ENCODE data around the gene EXOC4.

The EXOC4 gene

GRCh38 chr7:133364959-133365690 lies 112.2 kb downstream of the EXOC4 start:
- DNase-seq (ENCODE audit: low spot score) = no peak

DNA sequence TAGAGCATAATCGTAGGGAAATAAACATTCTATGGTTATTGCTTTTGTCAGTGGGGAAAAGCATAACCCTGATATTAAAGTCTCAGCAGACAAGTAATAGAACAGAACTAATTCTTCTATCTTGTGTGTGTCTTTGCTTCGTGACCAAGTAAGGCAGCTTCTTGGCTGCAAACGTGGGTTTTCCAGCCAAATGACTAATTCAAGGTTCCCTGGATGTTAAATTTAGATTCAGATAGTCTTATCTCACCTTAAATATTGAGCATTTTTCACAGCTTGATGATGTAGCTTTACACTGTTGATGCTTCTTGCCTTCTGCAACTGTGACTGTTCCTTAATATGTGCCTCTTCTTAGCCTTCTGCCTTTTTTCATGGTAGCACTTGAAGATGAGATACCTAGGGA lies 113.0 kb downstream of the EXOC4 start:
- no peak for DNase-seq (ENCODE audit: low spot score)

DNA sequence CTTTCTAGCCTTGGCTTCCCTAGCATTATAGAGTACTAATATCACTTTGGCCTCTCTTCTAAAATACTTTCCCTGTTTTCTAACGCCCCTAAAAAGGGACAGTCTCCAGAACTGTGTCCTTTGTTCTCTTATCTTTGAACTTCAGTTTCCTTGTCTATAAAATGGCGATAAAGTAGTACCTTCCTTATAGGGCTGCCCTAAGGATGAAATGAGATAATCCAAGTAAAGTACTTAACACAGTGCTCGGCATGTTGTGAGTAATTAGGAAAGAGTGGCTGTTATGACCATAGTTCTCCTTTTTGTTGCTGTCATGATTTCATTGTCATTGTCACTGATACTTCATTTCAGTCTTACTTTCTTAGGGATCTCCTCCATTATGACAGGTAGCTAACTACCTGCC lies 114.7 kb downstream of the EXOC4 start:
- DNase-seq (ENCODE audit: low spot score) = no peak

GRCh38 chr7:133369130-133369529 lies 116.3 kb downstream of the EXOC4 start:
- DNase-seq (ENCODE audit: low spot score) = no peak

- no peak for DNase-seq (ENCODE audit: low spot score)
Measured at GRCh38 chr7:133371616-133372015, 118.7 kb downstream of the EXOC4 start.

- no peak for DNase-seq (ENCODE audit: low spot score)
Measured at GRCh38 chr7:133372337-133372736, 119.5 kb downstream of the EXOC4 start.

DNA sequence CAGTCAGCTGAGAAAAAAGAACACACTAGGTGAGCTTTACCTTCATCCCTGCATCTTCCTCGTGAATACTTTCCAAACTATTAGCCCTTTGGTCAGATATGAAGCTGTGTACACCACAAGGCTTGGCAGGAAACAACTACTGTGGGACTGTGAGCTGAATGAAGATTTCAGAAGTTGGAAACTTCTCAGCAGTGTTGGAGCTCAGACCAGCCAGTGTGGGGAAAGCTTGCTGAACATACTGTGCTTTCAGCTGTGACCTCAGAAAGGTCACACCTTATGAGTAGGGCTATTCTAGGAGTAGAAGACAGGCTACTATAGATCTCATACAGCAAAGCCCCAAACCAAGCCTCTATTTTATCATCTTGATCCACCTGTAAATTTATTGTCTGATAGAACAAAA lies 123.6 kb downstream of the EXOC4 start:
- no peak for DNase-seq (ENCODE audit: low spot score)

GRCh38 chr7:133381965-133382364 lies 129.1 kb downstream of the EXOC4 start:
- no peak for DNase-seq (ENCODE audit: low spot score)

- no peak for DNase-seq (ENCODE audit: low spot score)
Measured at GRCh38 chr7:133382775-133383559, 130.1 kb downstream of the EXOC4 start.

DNA sequence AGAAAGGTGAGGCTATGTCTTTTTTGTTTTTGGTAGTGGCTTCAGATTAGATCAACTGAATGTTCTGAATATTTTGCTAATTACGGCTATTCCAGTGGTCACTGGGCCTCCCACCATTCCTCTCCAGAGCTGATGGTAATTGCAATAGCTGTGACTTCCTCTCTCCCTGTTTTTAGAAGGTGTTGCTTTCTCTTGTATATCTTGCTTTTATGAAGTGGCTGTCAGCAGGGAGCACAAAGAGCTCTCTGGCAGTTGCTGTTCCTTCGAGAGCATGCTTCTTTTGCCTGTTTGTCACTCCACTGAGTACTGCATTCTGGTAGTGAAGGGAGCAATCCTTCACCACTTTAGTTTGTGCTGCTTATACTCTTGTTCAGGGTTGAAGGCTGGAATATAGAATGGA lies 133.3 kb downstream of the EXOC4 start:
- DNase-seq (ENCODE audit: low spot score) = no peak

DNA sequence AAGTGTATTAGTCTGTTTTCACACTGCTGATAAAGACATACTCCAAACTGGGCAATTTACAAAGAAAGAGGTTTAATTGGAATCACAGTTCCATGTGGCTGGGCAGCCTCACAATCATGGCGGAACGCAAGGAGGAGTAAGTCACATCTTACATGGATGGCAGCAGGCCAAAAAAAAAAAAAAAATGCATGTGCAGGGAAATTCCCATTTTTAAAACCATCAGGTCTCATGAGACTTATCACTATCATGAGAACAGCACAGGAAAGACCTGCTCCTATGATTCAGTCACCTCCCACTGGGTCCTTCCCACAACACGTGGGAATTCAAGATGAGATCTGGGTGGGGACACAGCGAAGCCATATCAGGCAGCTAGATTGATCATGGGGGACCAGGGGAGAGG lies 136.8 kb downstream of the EXOC4 start:
- no peak for DNase-seq (ENCODE audit: low spot score)

DNA sequence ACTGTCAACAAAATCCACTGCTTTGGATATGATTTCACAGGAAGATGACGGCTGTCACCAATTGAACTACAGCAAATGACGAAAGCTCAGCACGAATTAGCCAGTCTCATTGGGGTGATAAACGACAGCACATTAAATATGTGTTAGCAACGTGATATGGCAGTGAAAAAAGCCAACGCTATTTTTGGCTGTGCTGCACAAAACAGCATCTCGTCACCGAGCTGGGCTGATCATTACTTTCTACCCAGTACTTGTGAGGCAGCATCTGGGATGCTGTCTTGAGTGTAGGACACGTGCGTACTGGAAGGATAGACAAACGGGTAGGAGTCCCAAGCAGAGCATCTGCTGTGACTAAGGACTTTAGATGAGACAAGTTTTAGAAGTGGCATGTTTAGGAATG lies 138.3 kb downstream of the EXOC4 start:
- no peak for DNase-seq (ENCODE audit: low spot score)

DNA sequence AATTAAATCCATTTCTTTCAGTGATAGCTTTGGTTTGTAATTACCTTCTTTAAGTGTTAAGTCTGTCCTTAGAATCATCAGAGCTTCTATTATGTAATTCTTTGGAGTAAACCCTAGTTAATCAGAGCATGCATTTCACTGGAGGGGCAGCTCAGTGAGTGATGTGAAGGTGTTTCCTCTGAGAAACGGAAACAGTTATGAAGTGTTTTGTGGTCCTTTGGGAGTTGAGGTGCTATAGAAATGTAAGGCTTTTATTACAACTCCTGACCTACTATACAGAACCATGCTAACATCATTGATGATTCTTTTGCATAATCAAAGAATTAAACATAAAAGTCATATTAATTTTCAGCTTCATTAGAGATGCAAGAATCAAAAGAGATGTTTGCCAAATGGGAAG lies 141.5 kb downstream of the EXOC4 start:
- no peak for DNase-seq (ENCODE audit: low spot score)

GRCh38 chr7:133395551-133395950 lies 142.7 kb downstream of the EXOC4 start:
- no peak for DNase-seq (ENCODE audit: low spot score)

DNA sequence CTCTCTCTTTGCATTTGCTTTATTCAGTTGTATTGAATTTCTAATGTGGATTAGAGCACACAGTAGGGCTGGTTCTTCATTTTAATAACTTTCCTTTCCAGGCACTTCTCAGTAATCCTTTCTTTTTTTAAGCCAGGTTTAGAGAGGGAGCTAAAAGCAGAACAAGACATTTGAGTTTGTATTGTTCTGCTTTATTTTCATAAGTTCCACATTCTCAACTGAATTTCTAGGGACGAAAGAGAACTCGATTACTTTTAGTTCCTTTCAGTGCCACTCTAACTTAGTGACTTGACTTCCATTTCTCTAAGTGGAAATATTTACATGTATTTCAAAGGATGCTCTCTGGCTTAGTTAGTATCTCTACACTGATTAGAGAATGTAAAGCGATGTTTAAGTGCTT lies 145.6 kb downstream of the EXOC4 start:
- no peak for DNase-seq (ENCODE audit: low spot score)

DNA sequence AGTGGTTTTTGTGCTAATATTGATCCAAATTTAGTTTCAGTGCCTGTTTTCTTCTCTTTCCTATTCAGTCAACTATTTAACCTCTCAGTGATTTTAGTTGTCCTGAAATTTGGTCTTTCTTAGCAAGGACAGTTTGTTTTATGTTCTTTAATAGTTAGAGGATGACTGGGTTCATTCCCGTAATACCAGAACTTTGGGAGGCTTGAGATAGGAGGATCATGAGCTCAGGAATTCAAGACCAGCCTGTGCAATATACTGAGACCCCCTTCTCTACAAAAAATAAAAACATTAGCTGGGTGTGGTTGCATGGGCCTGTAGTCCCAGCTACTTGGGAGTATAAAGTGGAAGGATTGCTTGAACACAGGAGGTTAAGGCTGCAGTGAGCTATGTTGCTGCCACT lies 148.3 kb downstream of the EXOC4 start:
- DNase-seq (ENCODE audit: low spot score) = no peak

DNA sequence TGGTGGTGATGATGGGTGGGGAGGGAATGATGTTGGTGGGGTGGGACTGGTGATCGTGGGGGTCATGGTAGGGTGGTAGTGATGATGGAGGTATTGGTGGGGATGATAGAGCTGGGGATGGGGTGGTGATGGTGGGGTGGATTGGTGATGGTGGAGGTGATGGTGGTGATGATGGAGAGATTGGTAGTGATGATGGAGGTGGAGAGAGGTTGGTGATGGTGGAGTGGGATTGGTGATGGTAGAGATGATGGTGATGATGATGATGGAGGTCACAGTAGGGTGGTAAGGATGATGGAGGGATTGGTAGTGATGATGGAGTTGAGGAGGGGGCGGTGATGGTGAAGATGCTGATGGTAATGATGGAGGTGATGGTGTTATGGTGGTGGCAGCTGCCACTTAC lies 155.3 kb downstream of the EXOC4 start:
- no peak for DNase-seq (ENCODE audit: low spot score)

- DNase-seq (ENCODE audit: low spot score) = no peak
Measured at GRCh38 chr7:133409421-133409820, 156.5 kb downstream of the EXOC4 start.

- DNase-seq (ENCODE audit: low spot score) = no peak
Measured at GRCh38 chr7:133409966-133410365, 157.1 kb downstream of the EXOC4 start.

- no peak for DNase-seq (ENCODE audit: low spot score)
Measured at GRCh38 chr7:133411395-133411794, 158.5 kb downstream of the EXOC4 start.

DNA sequence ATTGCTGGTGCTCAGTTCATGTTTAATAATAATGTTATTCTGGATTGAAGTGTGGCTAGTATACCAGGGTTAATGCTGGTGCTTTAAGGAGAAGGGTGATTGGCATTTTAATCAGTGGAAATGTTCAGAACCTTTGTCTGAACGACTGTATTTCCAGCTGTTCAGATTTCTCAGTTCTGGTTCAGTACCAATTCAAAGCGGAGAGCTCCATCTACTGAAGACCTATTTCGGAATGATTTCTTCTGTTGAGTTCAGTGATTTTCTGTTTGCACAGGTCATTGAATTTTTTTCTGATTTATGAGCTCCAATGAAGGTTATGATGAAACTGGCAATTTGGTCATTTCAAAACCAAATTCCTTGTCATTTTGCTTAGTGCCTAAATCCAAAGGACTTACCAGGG lies 160.1 kb downstream of the EXOC4 start:
- DNase-seq (ENCODE audit: low spot score) = no peak

DNA sequence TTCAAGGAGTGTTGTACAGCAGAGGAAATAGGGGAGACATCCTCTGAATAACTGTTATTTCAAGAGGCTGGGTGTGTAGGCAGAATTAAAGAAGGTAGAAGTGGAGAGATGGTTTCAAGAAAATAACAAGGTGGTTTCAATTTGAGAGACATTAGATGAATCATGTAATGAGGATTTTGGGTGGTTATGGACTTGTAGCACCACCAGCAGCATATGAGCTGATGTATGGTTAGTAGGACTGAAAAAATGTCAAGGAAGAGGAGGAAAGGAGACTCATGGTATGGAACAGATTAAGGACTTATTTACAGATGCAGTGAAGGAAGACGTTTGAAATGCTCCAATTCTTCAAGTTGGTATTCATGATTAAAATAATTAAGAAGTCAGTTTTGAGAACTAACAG lies 166.2 kb downstream of the EXOC4 start:
- DNase-seq (ENCODE audit: low spot score) = no peak

DNA sequence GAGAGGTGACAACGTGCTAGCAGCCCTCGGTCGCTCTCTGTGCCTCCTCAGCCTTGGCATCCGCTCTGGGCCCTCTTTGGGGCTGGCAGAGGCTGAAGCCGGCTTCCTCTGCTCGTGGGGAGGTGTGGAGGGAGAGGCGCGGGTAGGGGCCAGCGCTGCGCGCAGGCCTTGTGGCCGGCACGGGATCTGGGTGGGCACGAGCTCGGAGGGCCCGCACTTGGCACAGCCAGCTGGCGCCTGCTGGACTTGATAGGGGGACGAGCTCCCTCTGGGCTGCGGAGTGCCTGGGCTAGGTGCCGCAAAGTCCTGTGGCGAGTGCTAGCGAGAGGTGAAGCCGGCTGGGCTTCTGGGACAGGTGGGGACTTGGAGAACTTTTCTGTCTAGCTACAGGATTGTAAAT lies 170.7 kb downstream of the EXOC4 start:
- no peak for DNase-seq (ENCODE audit: low spot score)

Data from SK-N-DZ (cell line).